WI38 (cell line): ENCODE data around the gene TUFT1.

Experiments used
- H3K4me3 ChIP-seq: 2 replicates; pipeline ENCODE4 v1.5.1; 2011; ENCODE audit warnings: low read depth, mild to moderate bottlenecking, control low read depth, low read length
- CTCF ChIP-seq: IDR thresholded peaks from 2 replicates; pipeline ENCODE4 v1.5.1; 2012; ENCODE audit warnings: low read depth, mild to moderate bottlenecking, control low read depth, low read length

Gene TUFT1

GRCh38 chr1:151512801-151513625 lies 27.1 kb upstream of the TUFT1 start:
- no peak overlapping the region for H3K4me3 ChIP-seq
- TF ChIP-seq CTCF: no peak

GRCh38 chr1:151513626-151514121 lies 26.4 kb upstream of the TUFT1 start:
- TF ChIP-seq CTCF: no peak
- H3K4me3 ChIP-seq: no peak overlapping the region

- no peak for TF ChIP-seq CTCF
- H3K4me3 ChIP-seq: no peak overlapping the region
Observed at GRCh38 chr1:151514366-151514765, 25.7 kb upstream of the TUFT1 start.

- H3K4me3 ChIP-seq: no peak overlapping the region
- TF ChIP-seq CTCF: no peak
Observed at GRCh38 chr1:151515265-151515664, 24.8 kb upstream of the TUFT1 start.

GRCh38 chr1:151516031-151516511 lies 24.0 kb upstream of the TUFT1 start:
- no peak for TF ChIP-seq CTCF
- no peak overlapping the region for H3K4me3 ChIP-seq

GRCh38 chr1:151518431-151518830 lies 21.7 kb upstream of the TUFT1 start:
- TF ChIP-seq CTCF: no peak
- no peak overlapping the region for H3K4me3 ChIP-seq

GRCh38 chr1:151518936-151519335 lies 21.2 kb upstream of the TUFT1 start:
- H3K4me3 ChIP-seq: no peak overlapping the region
- TF ChIP-seq CTCF: no peak
